Astrocyte (in vitro differentiated cells and primary cell): ENCODE measurements around the gene TENM3.

Experiments
- CTCF ChIP-seq: IDR thresholded peaks from 2 replicates; pipeline ENCODE4 v1.5.1; 2011; ENCODE audit warnings: low read depth, mild to moderate bottlenecking, inconsistent platforms, low read length, moderate library complexity; ENCODE audit not compliant: insufficient read depth
- EZH2 ChIP-seq: IDR thresholded peaks from 2 replicates; pipeline ENCODE4 v1.6.1; 2012; ENCODE audit warnings: mild to moderate bottlenecking, low read length, inconsistent platforms; ENCODE audit not compliant: insufficient read depth

- TF ChIP-seq CTCF (no peak), EZH2 (no peak)
Measured at GRCh38 chr4:182680234-182680653, 437.0 kb downstream of the TENM3 start.
